ENCODE measurements around the gene THTPA. TPM values are rescaled to one million over a fixed set of nuclear protein-coding genes. Genes with fewer than 3 reads are reported as not detected.

Gene THTPA
- total and polyA plus RNA-seq, 2 of the 13 experiments (the other 11 are each of a cell fraction or from before 2014, with no cell fraction given): 7.4 to 8.7 TPM

- TF ChIP-seq ZNF180 (CRISPR knock-in tag; IDR thresholded peaks at IDR 0.05; ENCODE audit: borderline replicate concordance, low read depth) (no peak), SIN3A (IDR thresholded peaks at IDR 0.05; ENCODE audit: borderline replicate concordance, low read depth, low read length) (no peak), UBTF (CRISPR knock-in tag; IDR thresholded peaks at IDR 0.05) (no peak), ZHX2 (IDR thresholded peaks at IDR 0.05; ENCODE audit: low read depth) (no peak), ZHX2 (CRISPR knock-in tag; IDR thresholded peaks at IDR 0.05; ENCODE audit: borderline replicate concordance) (no peak), ZBTB26 (CRISPR knock-in tag; IDR thresholded peaks at IDR 0.05; ENCODE audit: borderline replicate concordance) (no peak), BCLAF1 (IDR thresholded peaks at IDR 0.05) (no peak), SUZ12 (IDR thresholded peaks at IDR 0.05; ENCODE audit: low read depth, low read length) (no peak), ZNF281 (CRISPR knock-in tag; IDR thresholded peaks at IDR 0.05; ENCODE audit: borderline replicate concordance) (no peak)
Observed at GRCh38 chr14:23540141-23540469, 16.0 kb upstream of the THTPA start (continued).

Measured in HepG2 (cell line).